ENCODE results near the gene SMIM12. TPM values are rescaled to one million over a fixed set of nuclear protein-coding genes. Genes with fewer than 3 reads are reported as not detected.

The SMIM12 gene
- polyA plus RNA-seq, 1 experiment: 41.7 TPM

GRCh38 chr1:34839526-34840305 lies 19.8 kb downstream of the SMIM12 start:
- Histone ChIP-seq H3K27me3 (ENCODE audit: control insufficient read depth, insufficient read depth, low read length) (no peaks in the 10 kb centered on the region), H3K27ac (ENCODE audit: low read depth, low read length) (no peak overlapping the region), H3K4me3 (ENCODE audit: low read depth, low read length) (no peak overlapping the region), H3K9me3 (ENCODE audit: control insufficient read depth, insufficient read depth, low read length) (no peaks in the 10 kb centered on the region)
- DNase-seq (ENCODE audit: low read depth, low spot score): no peak
- ChIA-PET CTCF (interaction anchor here (3.6 kb wide), 1 partner anchor 13 kb away, joined by 27 read pairs; no protein-coding TSS in a partner anchor), POLR2A (no interaction called here)
- no peak for TF ChIP-seq CTCF (IDR thresholded peaks at IDR 0.05; ENCODE audit: low read depth, low read length)

- POLR2A ChIA-PET: no interaction called here
- no peak for DNase-seq (ENCODE audit: low read depth, low spot score)
- TF ChIP-seq CTCF (IDR thresholded peaks at IDR 0.05; ENCODE audit: low read depth, low read length): no peak
- Histone ChIP-seq H3K4me3 (ENCODE audit: low read depth, low read length) (no peak overlapping the region), H3K27ac (ENCODE audit: low read depth, low read length) (no peak overlapping the region), H3K27me3 (ENCODE audit: control insufficient read depth, insufficient read depth, low read length) (no peaks in the 10 kb centered on the region), H3K9me3 (ENCODE audit: control insufficient read depth, insufficient read depth, low read length) (no peaks in the 10 kb centered on the region)
- CTCF ChIA-PET: interaction anchor here (0.6 to 0.7 kb wide), 3 partner anchors 26 to 936 kb away, joined by 3 to 5 read pairs (median 4); partner anchors contain the start of gene CLSPN
These were observed 25.8 kb downstream of the SMIM12 start for GRCh38 chr1:34833711-34834110.

- DNase-seq (ENCODE audit: low read depth, low spot score): no peak
- no peak for TF ChIP-seq CTCF (IDR thresholded peaks at IDR 0.05; ENCODE audit: low read depth, low read length)
- H3K27me3 ChIP-seq (ENCODE audit: control insufficient read depth, insufficient read depth, low read length): no peaks in the 10 kb centered on the region
- CTCF ChIA-PET: interaction anchor here (1.2 to 1.7 kb wide), 2 partner anchors 21 to 35 kb away, joined by 5 to 7 read pairs; no protein-coding TSS in a partner anchor
- H3K9me3 ChIP-seq (ENCODE audit: control insufficient read depth, insufficient read depth, low read length): no peaks in the 10 kb centered on the region
- POLR2A ChIA-PET: no interaction called here
- H3K27ac ChIP-seq (ENCODE audit: low read depth, low read length): no peak overlapping the region
- no peak overlapping the region for H3K4me3 ChIP-seq (ENCODE audit: low read depth, low read length)
These were observed 27.8 kb downstream of the SMIM12 start for GRCh38 chr1:34831721-34832246.

- no peak overlapping the region for H3K27ac ChIP-seq (ENCODE audit: low read depth, low read length)
These were observed 30.3 kb downstream of the SMIM12 start for GRCh38 chr1:34829250-34829649.

More at GRCh38 chr1:34829250-34829649, 30.3 kb downstream of the SMIM12 start:
- no peak for DNase-seq (ENCODE audit: low read depth, low spot score)
- Histone ChIP-seq H3K27me3 (ENCODE audit: control insufficient read depth, insufficient read depth, low read length) (no peaks in the 10 kb centered on the region), H3K9me3 (ENCODE audit: control insufficient read depth, insufficient read depth, low read length) (no peaks in the 10 kb centered on the region), H3K4me3 (ENCODE audit: low read depth, low read length) (no peak overlapping the region)
- TF ChIP-seq CTCF (IDR thresholded peaks at IDR 0.05; ENCODE audit: low read depth, low read length): no peak
- POLR2A ChIA-PET: no interaction called here
- CTCF ChIA-PET: no interaction called here
